K562 (cell line): ENCODE results near the gene TRIM33. TPM values are rescaled to one million over a fixed set of nuclear protein-coding genes. Genes with fewer than 3 reads are reported as not detected.

Experiments
- ARNT ChIP-seq, 2 experiments: fragments of 450-650 bp; IDR thresholded peaks; 2 replicates each; pipeline ENCODE4 v1.6.1; 2016; ENCODE audit warnings: mild to moderate bottlenecking in 1 of 2
- ETV5 ChIP-seq: sonication (generic); formaldehyde crosslinking; IDR thresholded peaks from 2 replicates; pipeline ENCODE4 v1.4.0; 2020; ENCODE audit warnings: low read depth, mild to moderate bottlenecking, missing genetic modification reagents
- LEF1 ChIP-seq: fragments of 450-650 bp; IDR thresholded peaks from 2 replicates; pipeline ENCODE4 v1.6.1; 2016; ENCODE audit warnings: mild to moderate bottlenecking
- MAZ ChIP-seq, 2 experiments: fragments of 450-650 bp in 1 of 2; sonication (generic) in 1 of 2; formaldehyde crosslinking; IDR thresholded peaks in 1 of 2; conservative IDR thresholded peaks in 1 of 2; 2 replicates each; pipeline versions ENCODE4 v1.4.0 to v1.5.0; 2020; ENCODE audit warnings: mild to moderate bottlenecking in 1 of 2, missing genetic modification reagents in 1 of 2
- MTA2 ChIP-seq: fragments of 450-650 bp; IDR thresholded peaks from 2 replicates; pipeline ENCODE4 v1.6.1; 2016; ENCODE audit warnings: low read depth
- POLR2AphosphoS5 ChIP-seq: IDR thresholded peaks from 2 replicates; pipeline ENCODE4 v1.6.1; 2011; ENCODE audit warnings: mild to moderate bottlenecking, low read depth, low read length, moderate library complexity; ENCODE audit not compliant: control insufficient read depth, insufficient read depth
- POLR2H ChIP-seq: IDR thresholded peaks from 2 replicates; pipeline ENCODE4 v1.6.1; 2016; ENCODE audit warnings: missing genetic modification characterization, low read depth, mild to moderate bottlenecking, control low read depth, missing compliant biosample characterization, moderate library complexity
- SETDB1 ChIP-seq: IDR thresholded peaks from one replicate; pipeline ENCODE4 v1.6.1; 2012; ENCODE audit warnings: low read length, control low read depth, inconsistent platforms
- SMARCA4 ChIP-seq: fragments of 450-650 bp; IDR thresholded peaks from 2 replicates; pipeline ENCODE4 v1.6.1; 2016
- TAF7 ChIP-seq: fragments of 450-650 bp; IDR thresholded peaks from 2 replicates; pipeline ENCODE4 v1.6.1; 2016; ENCODE audit warnings: missing genetic modification characterization, missing compliant biosample characterization
- ZNF134 ChIP-seq: fragments of 250-450 bp; sonication (Bioruptor Pico); conservative IDR thresholded peaks from 2 replicates; pipeline ENCODE4 v1.4.0; 2020
- ZNF212 ChIP-seq: fragments of 450-650 bp; formaldehyde crosslinking; IDR thresholded peaks from 2 replicates; pipeline ENCODE4 v1.4.0; 2020; ENCODE audit warnings: mild to moderate bottlenecking
- ZNF395 ChIP-seq: fragments of 200-800 bp; sonication (Bioruptor generic); IDR thresholded peaks from 2 replicates; pipeline ENCODE4 v1.6.1; 2017; ENCODE audit warnings: missing genetic modification characterization, missing compliant biosample characterization
- polyA plus RNA-seq, 8 experiments: library from polyadenylated mRNA; depleted of rRNA in 4 of 8; stranded (reverse) in 5 of 8; unstranded in 3 of 8; fragments of >200 nt; fragmentation: Nextera tagmentation in 2 of 8; fragmentation: Illumina TruSeq in 1 of 8; extraction: Ambion mirVana in 2 of 8; extraction: Trizol in 1 of 8; gene quantifications; 2 replicates each; pipeline versions ENCODE4 v1.2.1 to v1.2.3, GENCODE V29; 2011 to 2014; ENCODE audit warnings: inconsistent platforms in 1 of 8, missing spikeins in 1 of 8
- total RNA-seq, 7 experiments: library from RNA; depleted of rRNA in 6 of 7; stranded (reverse); fragments of >200 nt in 6 of 7; fragmentation: Illumina TruSeq in 2 of 7; extraction: Trizol in 2 of 7; gene quantifications; 2 replicates each; pipeline versions ENCODE4 v1.2.1 to v1.2.3, GENCODE V29; 2011 to 2021; ENCODE audit warnings: low replicate concordance in 1 of 7
- TF ChIP-seq, protein P1 (sequence below): fragments of 450-650 bp; IDR thresholded peaks from 2 replicates; pipeline ENCODE4 v1.6.1; 2016; ENCODE audit warnings: mild to moderate bottlenecking, moderate library complexity
- TF ChIP-seq, protein P2 (sequence below): IDR thresholded peaks from 2 replicates; pipeline ENCODE4 v1.6.1; 2011; ENCODE audit not compliant: insufficient read length; ENCODE audit errors: extremely low read depth

The TRIM33 gene
- total and polyA plus RNA-seq, 9 of the 15 experiments (the other 6 are each of a cell fraction or from before 2014, with no cell fraction given) = 9.3 to 58.4 (median 40.2) TPM

DNA sequence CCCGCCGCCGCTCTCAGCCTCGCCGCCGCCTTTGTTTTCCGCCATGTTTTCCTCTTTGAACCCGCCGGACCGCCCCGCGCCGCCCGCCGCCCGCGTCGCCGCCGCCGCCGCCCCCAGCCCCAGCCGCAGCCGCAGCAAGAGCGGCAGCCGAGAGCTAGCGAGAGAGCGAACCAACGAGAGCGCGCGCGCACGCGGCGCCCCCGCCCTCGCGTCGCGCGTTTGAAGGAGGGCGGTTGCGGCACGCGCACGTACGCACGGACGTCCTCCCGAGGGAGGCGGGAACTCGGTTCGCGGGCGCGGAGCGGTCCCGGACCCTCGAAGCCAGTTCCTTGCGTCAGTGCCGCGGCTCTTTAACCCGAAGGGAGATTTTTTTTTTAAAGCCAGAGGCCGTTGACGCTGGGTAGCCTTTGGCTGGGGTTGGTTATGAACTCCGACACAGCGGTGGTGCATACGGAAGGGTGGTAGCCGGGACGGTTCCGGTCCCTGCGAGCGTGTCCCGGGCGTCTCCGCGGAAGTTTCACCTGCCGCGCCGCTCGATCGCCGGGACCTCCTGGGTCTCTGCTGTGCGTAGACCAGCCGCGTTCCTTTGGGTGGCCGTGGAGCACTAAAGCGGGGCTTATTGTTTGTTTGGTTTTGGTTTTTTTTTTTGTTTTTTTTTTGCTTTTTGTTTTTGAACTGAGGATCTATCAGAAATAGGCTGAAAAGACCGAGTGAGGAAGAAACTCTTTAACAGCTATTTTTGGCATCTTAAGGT, at the start of gene TRIM33 (continued):
- TF ChIP-seq, protein P1, sequence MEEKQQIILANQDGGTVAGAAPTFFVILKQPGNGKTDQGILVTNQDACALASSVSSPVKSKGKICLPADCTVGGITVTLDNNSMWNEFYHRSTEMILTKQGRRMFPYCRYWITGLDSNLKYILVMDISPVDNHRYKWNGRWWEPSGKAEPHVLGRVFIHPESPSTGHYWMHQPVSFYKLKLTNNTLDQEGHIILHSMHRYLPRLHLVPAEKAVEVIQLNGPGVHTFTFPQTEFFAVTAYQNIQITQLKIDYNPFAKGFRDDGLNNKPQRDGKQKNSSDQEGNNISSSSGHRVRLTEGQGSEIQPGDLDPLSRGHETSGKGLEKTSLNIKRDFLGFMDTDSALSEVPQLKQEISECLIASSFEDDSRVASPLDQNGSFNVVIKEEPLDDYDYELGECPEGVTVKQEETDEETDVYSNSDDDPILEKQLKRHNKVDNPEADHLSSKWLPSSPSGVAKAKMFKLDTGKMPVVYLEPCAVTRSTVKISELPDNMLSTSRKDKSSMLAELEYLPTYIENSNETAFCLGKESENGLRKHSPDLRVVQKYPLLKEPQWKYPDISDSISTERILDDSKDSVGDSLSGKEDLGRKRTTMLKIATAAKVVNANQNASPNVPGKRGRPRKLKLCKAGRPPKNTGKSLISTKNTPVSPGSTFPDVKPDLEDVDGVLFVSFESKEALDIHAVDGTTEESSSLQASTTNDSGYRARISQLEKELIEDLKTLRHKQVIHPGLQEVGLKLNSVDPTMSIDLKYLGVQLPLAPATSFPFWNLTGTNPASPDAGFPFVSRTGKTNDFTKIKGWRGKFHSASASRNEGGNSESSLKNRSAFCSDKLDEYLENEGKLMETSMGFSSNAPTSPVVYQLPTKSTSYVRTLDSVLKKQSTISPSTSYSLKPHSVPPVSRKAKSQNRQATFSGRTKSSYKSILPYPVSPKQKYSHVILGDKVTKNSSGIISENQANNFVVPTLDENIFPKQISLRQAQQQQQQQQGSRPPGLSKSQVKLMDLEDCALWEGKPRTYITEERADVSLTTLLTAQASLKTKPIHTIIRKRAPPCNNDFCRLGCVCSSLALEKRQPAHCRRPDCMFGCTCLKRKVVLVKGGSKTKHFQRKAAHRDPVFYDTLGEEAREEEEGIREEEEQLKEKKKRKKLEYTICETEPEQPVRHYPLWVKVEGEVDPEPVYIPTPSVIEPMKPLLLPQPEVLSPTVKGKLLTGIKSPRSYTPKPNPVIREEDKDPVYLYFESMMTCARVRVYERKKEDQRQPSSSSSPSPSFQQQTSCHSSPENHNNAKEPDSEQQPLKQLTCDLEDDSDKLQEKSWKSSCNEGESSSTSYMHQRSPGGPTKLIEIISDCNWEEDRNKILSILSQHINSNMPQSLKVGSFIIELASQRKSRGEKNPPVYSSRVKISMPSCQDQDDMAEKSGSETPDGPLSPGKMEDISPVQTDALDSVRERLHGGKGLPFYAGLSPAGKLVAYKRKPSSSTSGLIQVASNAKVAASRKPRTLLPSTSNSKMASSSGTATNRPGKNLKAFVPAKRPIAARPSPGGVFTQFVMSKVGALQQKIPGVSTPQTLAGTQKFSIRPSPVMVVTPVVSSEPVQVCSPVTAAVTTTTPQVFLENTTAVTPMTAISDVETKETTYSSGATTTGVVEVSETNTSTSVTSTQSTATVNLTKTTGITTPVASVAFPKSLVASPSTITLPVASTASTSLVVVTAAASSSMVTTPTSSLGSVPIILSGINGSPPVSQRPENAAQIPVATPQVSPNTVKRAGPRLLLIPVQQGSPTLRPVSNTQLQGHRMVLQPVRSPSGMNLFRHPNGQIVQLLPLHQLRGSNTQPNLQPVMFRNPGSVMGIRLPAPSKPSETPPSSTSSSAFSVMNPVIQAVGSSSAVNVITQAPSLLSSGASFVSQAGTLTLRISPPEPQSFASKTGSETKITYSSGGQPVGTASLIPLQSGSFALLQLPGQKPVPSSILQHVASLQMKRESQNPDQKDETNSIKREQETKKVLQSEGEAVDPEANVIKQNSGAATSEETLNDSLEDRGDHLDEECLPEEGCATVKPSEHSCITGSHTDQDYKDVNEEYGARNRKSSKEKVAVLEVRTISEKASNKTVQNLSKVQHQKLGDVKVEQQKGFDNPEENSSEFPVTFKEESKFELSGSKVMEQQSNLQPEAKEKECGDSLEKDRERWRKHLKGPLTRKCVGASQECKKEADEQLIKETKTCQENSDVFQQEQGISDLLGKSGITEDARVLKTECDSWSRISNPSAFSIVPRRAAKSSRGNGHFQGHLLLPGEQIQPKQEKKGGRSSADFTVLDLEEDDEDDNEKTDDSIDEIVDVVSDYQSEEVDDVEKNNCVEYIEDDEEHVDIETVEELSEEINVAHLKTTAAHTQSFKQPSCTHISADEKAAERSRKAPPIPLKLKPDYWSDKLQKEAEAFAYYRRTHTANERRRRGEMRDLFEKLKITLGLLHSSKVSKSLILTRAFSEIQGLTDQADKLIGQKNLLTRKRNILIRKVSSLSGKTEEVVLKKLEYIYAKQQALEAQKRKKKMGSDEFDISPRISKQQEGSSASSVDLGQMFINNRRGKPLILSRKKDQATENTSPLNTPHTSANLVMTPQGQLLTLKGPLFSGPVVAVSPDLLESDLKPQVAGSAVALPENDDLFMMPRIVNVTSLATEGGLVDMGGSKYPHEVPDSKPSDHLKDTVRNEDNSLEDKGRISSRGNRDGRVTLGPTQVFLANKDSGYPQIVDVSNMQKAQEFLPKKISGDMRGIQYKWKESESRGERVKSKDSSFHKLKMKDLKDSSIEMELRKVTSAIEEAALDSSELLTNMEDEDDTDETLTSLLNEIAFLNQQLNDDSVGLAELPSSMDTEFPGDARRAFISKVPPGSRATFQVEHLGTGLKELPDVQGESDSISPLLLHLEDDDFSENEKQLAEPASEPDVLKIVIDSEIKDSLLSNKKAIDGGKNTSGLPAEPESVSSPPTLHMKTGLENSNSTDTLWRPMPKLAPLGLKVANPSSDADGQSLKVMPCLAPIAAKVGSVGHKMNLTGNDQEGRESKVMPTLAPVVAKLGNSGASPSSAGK = peak; percentile 95
- peak; percentile 75 for TF ChIP-seq ETV5
- TF ChIP-seq LEF1 = peak; percentile 30; the same call in 1 of the 2 replicates
- TF ChIP-seq, protein P2, sequence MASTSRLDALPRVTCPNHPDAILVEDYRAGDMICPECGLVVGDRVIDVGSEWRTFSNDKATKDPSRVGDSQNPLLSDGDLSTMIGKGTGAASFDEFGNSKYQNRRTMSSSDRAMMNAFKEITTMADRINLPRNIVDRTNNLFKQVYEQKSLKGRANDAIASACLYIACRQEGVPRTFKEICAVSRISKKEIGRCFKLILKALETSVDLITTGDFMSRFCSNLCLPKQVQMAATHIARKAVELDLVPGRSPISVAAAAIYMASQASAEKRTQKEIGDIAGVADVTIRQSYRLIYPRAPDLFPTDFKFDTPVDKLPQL = no peak
- peak; percentile 62 for TF ChIP-seq SMARCA4
- TF ChIP-seq ZNF134 (CRISPR knock-in tag) = no peak
- no peak for TF ChIP-seq SETDB1
- peak; percentile 91 for TF ChIP-seq POLR2H (tag)
- TF ChIP-seq MTA2 = peak; percentile 14; the same call in 1 of the 2 replicates
- TF ChIP-seq ZNF212 (CRISPR knock-in tag) = no peak
- TF ChIP-seq ZNF395 (CRISPR knock-in tag) = peak; percentile 71
- peak; percentile 90 for TF ChIP-seq POLR2AphosphoS5
- peak in 1 of 2 experiments; percentile 60; a peak in 2 of 4 replicates for TF ChIP-seq ARNT (IDR thresholded peaks at IDR 0.05)
- TF ChIP-seq MAZ (CRISPR knock-in tag; conservative IDR thresholded peaks at IDR 0.05 in 1 of 2, IDR thresholded peaks at IDR 0.05 in 1 of 2) = peak; percentile 99
- peak; percentile 43; the same call in 1 of the 2 replicates for TF ChIP-seq TAF7 (tag)
